GM13976 (cell line): ENCODE measurements around the gene SYT14.

Source experiments
- DNase-seq: peaks from one replicate; pipeline ENCODE4 v3.0.0; 2012; ENCODE audit warnings: low spot score
- CTCF ChIP-seq: IDR thresholded peaks from 2 replicates; pipeline ENCODE4 v1.5.1; 2012; ENCODE audit warnings: borderline replicate concordance, mild to moderate bottlenecking; ENCODE audit not compliant: insufficient read depth; ENCODE audit errors: extremely low read depth, missing control alignments, control extremely low read depth
- in situ Hi-C: fragments of 300-500 bp; cut with MboI; formaldehyde crosslinking; loops from one replicate; pipeline ENCODE4 v1.12.0; 2022; ENCODE audit warnings: low sequenced_read_pairs, mixed read lengths, inconsistent platforms; ENCODE audit not compliant: unreplicated experiment

Gene SYT14

GRCh38 chr1:209924390-209924789 lies 13.6 kb upstream of the SYT14 start:
- TF ChIP-seq CTCF = no peak
- in situ Hi-C loops = no loop called here
- no peak for DNase-seq

GRCh38 chr1:209926045-209926444 lies 12.0 kb upstream of the SYT14 start:
- no peak for TF ChIP-seq CTCF
- in situ Hi-C loops = no loop called here
- DNase-seq = no peak

- no peak for DNase-seq
- no peak for TF ChIP-seq CTCF
- in situ Hi-C loops = no loop called here
Observed at GRCh38 chr1:209927466-209927865, 10.6 kb upstream of the SYT14 start.

- in situ Hi-C loops = no loop called here
- TF ChIP-seq CTCF = no peak
- no peak for DNase-seq
Observed at GRCh38 chr1:209929751-209930150, 8.3 kb upstream of the SYT14 start.

- DNase-seq = no peak
- TF ChIP-seq CTCF = no peak
- in situ Hi-C loops = no loop called here
Observed at GRCh38 chr1:209931141-209931540, 6.9 kb upstream of the SYT14 start.

- TF ChIP-seq CTCF = no peak
- no peak for DNase-seq
- in situ Hi-C loops = no loop called here
Observed at GRCh38 chr1:209936125-209936524, 1.9 kb upstream of the SYT14 start.

GRCh38 chr1:209945377-209945776 lies 7.4 kb downstream of the SYT14 start:
- in situ Hi-C loops = no loop called here
- TF ChIP-seq CTCF = no peak
- DNase-seq = no peak
